ENCODE data around the gene IL24. TPM values are rescaled to one million over a fixed set of nuclear protein-coding genes. Genes with fewer than 3 reads are reported as not detected.
"Not testable (repeated sequence)": the region's sequence is repeated elsewhere in the genome, so short reads cannot be mapped to it uniquely, and the experiment has no call there.

IL24 gene
- polyA plus RNA-seq, 1 of the 3 experiments (the other 2 are of a cell fraction): 0.03 TPM

DNA sequence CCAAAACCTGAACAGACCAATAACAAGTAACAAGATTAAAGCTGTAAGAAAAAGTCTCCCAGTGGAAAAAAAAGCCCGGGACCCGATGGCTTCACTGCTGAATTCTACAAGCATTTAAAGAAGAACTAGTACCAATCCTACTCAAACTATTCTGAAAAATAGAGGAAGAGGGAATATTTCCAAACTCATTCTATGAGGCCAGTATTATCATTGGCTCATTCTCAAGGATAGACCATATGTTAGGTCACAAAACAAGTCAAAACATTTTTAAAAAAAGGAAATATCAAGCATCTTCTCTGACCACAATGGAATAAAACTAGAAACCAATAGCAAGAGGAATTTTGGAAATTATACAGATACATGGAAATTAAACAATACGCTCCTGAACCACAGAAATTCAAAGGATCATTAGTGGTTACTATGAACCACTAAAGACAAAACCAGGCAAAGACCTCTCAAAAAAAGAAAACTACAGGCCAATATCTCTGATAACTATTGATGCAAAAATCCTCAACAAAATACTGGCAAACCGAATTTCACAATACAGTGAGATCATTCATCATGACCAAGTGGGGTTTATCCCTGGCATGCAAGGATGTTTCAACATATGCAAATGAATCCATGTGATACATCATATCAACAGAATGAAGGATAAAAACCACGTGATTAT is 45.8 kb upstream of the IL24 start:
- no peak overlapping the region for H2AFZ ChIP-seq (ENCODE audit: low read depth)
- ChIA-PET POLR2A (no interaction called here), CTCF (interaction anchor here (0.6 kb wide), 1 partner anchor 11 kb away, joined by 3 read pairs; no protein-coding TSS in a partner anchor)
- H3K27ac ChIP-seq (ENCODE audit: low read depth in 2 of 2, low read length in 1 of 2): no peak overlapping the region
- H3K9me2 ChIP-seq: no peaks in the 10 kb centered on the region
- WGBS (ENCODE audit: low lambda C conversion rate): 17% methylated on average over 5 of the region's 5 CpGs
- H3K4me3 ChIP-seq (ENCODE audit: low read depth in 2 of 2, low read length in 1 of 2): no peak overlapping the region
- H3K9ac ChIP-seq: no peak overlapping the region
- no peak overlapping the region for H3K4me2 ChIP-seq
- H3K27me3 ChIP-seq (ENCODE audit: insufficient read depth): no peaks in the 10 kb centered on the region
- TF ChIP-seq EP300 (IDR thresholded peaks at IDR 0.05; ENCODE audit: borderline replicate concordance in 1 of 2, low read depth in 1 of 2, low read length in 1 of 2) (no peak), CHD2 (IDR thresholded peaks at IDR 0.05; ENCODE audit: low read length, partially characterized antibody) (no peak), TCF12 (IDR thresholded peaks at IDR 0.05) (no peak), GABPA (IDR thresholded peaks at IDR 0.05; ENCODE audit: low read depth) (no peak), SIN3A (IDR thresholded peaks at IDR 0.05; ENCODE audit: borderline replicate concordance, low read depth, low read length) (no peak), FOSL2 (IDR thresholded peaks at IDR 0.05; ENCODE audit: borderline replicate concordance, low read depth) (no peak)
- TF ChIP-seq, protein P1, sequence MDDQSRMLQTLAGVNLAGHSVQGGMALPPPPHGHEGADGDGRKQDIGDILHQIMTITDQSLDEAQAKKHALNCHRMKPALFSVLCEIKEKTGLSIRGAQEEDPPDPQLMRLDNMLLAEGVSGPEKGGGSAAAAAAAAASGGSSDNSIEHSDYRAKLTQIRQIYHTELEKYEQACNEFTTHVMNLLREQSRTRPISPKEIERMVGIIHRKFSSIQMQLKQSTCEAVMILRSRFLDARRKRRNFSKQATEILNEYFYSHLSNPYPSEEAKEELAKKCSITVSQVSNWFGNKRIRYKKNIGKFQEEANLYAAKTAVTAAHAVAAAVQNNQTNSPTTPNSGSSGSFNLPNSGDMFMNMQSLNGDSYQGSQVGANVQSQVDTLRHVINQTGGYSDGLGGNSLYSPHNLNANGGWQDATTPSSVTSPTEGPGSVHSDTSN (IDR thresholded peaks at IDR 0.05): no peak
- TF ChIP-seq, protein P2, sequence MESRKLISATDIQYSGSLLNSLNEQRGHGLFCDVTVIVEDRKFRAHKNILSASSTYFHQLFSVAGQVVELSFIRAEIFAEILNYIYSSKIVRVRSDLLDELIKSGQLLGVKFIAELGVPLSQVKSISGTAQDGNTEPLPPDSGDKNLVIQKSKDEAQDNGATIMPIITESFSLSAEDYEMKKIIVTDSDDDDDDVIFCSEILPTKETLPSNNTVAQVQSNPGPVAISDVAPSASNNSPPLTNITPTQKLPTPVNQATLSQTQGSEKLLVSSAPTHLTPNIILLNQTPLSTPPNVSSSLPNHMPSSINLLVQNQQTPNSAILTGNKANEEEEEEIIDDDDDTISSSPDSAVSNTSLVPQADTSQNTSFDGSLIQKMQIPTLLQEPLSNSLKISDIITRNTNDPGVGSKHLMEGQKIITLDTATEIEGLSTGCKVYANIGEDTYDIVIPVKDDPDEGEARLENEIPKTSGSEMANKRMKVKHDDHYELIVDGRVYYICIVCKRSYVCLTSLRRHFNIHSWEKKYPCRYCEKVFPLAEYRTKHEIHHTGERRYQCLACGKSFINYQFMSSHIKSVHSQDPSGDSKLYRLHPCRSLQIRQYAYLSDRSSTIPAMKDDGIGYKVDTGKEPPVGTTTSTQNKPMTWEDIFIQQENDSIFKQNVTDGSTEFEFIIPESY (IDR thresholded peaks at IDR 0.05; ENCODE audit: borderline replicate concordance, low read depth): no peak
- TF ChIP-seq, protein P3, sequence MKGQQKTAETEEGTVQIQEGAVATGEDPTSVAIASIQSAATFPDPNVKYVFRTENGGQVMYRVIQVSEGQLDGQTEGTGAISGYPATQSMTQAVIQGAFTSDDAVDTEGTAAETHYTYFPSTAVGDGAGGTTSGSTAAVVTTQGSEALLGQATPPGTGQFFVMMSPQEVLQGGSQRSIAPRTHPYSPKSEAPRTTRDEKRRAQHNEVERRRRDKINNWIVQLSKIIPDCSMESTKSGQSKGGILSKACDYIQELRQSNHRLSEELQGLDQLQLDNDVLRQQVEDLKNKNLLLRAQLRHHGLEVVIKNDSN (IDR thresholded peaks at IDR 0.05; ENCODE audit: borderline replicate concordance, low read depth): no peak
- TF ChIP-seq, protein P4, sequence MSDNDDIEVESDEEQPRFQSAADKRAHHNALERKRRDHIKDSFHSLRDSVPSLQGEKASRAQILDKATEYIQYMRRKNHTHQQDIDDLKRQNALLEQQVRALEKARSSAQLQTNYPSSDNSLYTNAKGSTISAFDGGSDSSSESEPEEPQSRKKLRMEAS (IDR thresholded peaks at IDR 0.05; ENCODE audit: low read depth): no peak
- peaks cover 0 to 3% of the 10 kb centered on the region in 2 experiments for H3K36me3 ChIP-seq (replicated peaks in 1 of 2; ENCODE audit: control insufficient read depth in 1 of 2, insufficient read depth in 2 of 2, low read length in 1 of 2)
- H4K20me1 ChIP-seq (ENCODE audit: insufficient read depth): no peaks in the 10 kb centered on the region
- peaks cover 9% of the 10 kb centered on the region; the same call in 1 of the 2 replicates for H3K9me3 ChIP-seq
- no peaks in the 10 kb centered on the region for H3F3A ChIP-seq (replicated peaks; ENCODE audit: insufficient read depth)
- no peak for DNase-seq
- H3K79me2 ChIP-seq (ENCODE audit: insufficient read depth): no peaks in the 10 kb centered on the region
- no peaks in the 10 kb centered on the region for H3K4me1 ChIP-seq (ENCODE audit: control insufficient read depth in 1 of 2, insufficient read depth in 2 of 2, low read depth in 1 of 2, low read length in 1 of 2)

DNA sequence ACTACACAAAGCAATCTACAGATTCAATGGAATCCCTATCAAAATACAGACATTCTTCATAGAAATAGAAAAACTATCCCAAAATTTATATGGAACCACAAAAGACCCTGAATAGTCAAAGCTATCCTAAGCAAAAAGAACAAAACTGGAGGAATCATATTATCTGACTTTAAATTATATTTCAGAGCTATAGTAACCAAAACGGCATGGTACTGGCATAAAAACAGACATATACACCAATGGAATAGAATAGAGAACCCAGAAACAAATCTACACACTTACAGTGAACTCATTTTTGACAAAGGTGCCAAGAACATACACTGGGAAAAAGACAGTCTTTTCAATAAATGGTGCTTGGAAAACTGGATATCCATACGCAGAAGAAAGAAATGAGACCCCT is 44.6 kb upstream of the IL24 start:
- H3K9me2 ChIP-seq; H3F3A ChIP-seq (replicated peaks; ENCODE audit: insufficient read depth); H3K79me2 ChIP-seq (ENCODE audit: insufficient read depth); H3K4me1 ChIP-seq (ENCODE audit: control insufficient read depth in 1 of 2, insufficient read depth in 2 of 2, low read depth in 1 of 2, low read length in 1 of 2); H3K4me3 ChIP-seq (ENCODE audit: low read depth in 2 of 2, low read length in 1 of 2); H2AFZ ChIP-seq (ENCODE audit: low read depth); H3K27ac ChIP-seq (ENCODE audit: low read depth in 2 of 2, low read length in 1 of 2); H3K4me2 ChIP-seq; H3K9me3 ChIP-seq; DNase-seq; H3K36me3 ChIP-seq (replicated peaks in 1 of 2; ENCODE audit: control insufficient read depth in 1 of 2, insufficient read depth in 2 of 2, low read length in 1 of 2); H3K27me3 ChIP-seq (ENCODE audit: insufficient read depth); POLR2A ChIA-PET; H3K9ac ChIP-seq; H4K20me1 ChIP-seq (ENCODE audit: insufficient read depth): not testable (repeated sequence)
- CTCF ChIA-PET: interaction anchor here (1.1 kb wide), 1 partner anchor 60 kb away, joined by 3 read pairs; no protein-coding TSS in a partner anchor
- WGBS (ENCODE audit: low lambda C conversion rate): 37% methylated on average over 2 of the region's 2 CpGs

DNA sequence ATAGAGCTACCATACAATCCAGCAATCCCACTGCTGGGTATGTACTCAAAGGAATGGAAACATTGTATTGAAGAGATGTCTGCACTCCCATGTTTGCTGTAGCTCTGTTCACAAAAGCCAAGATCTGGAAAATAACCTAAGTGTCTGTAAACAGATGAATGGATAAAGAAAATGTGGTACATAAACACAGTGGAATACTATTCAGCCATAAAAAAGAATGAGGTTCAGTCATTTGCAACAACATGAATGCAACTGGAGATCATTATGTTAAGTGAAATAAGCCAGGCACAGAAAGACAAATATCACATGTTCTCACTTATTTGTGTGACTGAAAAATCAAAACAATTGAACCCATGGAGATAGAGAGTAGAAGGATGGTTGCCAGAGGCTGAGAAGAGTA is 43.5 kb upstream of the IL24 start:
- POLR2A ChIA-PET; H3F3A ChIP-seq (replicated peaks; ENCODE audit: insufficient read depth); H3K4me3 ChIP-seq (ENCODE audit: low read depth in 2 of 2, low read length in 1 of 2); H4K20me1 ChIP-seq (ENCODE audit: insufficient read depth); H3K36me3 ChIP-seq (replicated peaks in 1 of 2; ENCODE audit: control insufficient read depth in 1 of 2, insufficient read depth in 2 of 2, low read length in 1 of 2); H3K4me2 ChIP-seq; H3K27me3 ChIP-seq (ENCODE audit: insufficient read depth); H3K4me1 ChIP-seq (ENCODE audit: control insufficient read depth in 1 of 2, insufficient read depth in 2 of 2, low read depth in 1 of 2, low read length in 1 of 2); H3K9me2 ChIP-seq; H3K9me3 ChIP-seq; H2AFZ ChIP-seq (ENCODE audit: low read depth); DNase-seq; H3K27ac ChIP-seq (ENCODE audit: low read depth in 2 of 2, low read length in 1 of 2); H3K79me2 ChIP-seq (ENCODE audit: insufficient read depth); H3K9ac ChIP-seq: not testable (repeated sequence)
- CTCF ChIA-PET: interaction anchor here (1.1 kb wide), 1 partner anchor 59 kb away, joined by 3 read pairs; no protein-coding TSS in a partner anchor

Measured in SK-N-SH (cell line).